ENCODE measurements around the gene ACTR6.

- no peak for TF ChIP-seq POLR2A (IDR thresholded peaks at IDR 0.05)
- no peak for TF ChIP-seq CTCF (IDR thresholded peaks at IDR 0.05 in 8 of 11, conservative IDR thresholded peaks at IDR 0.05 in 3 of 11)
- TF ChIP-seq POLR2AphosphoS5 (IDR thresholded peaks at IDR 0.05) = no peak
Measured at GRCh38 chr12:100164153-100164704, 36.4 kb upstream of the ACTR6 start.
